Measurements from ENCODE around the gene GALNT14. TPM values are rescaled to one million over a fixed set of nuclear protein-coding genes. Genes with fewer than 3 reads are reported as not detected.

GALNT14 gene
- total and polyA plus RNA-seq, 8 donors, result 0.93 to 15.6 (median 1.4) TPM; not detected in 3

GRCh38 chr2:31108561-31109286, 29.5 kb downstream of the GALNT14 start:
- Histone ChIP-seq H3K4me3 (no peak overlapping the region), H3K27ac (no peak overlapping the region), H3K9me3 (no peaks in the 10 kb centered on the region), H3K27me3 (no peaks in the 10 kb centered on the region), H3K36me3 (no peaks in the 10 kb centered on the region), H3K4me1 (no peaks in the 10 kb centered on the region)
- WGBS, 5 donors, result 79 to 90% (median 84%) methylated on average over 3 of the region's 3 CpGs
- TF ChIP-seq CTCF (IDR thresholded peaks at IDR 0.05) (no peak), POLR2A (IDR thresholded peaks at IDR 0.05) (no peak), POLR2AphosphoS5 (IDR thresholded peaks at IDR 0.05) (no peak)
- intact Hi-C loops (cut with DNase I; ENCODE audit: low total_unique reads), result no loop called here
- no peak for DNase-seq

- 32 to 48% (median 44%) methylated on average over 5 of the region's 5 CpGs for WGBS, 5 donors
- Histone ChIP-seq H3K36me3 (no peaks in the 10 kb centered on the region), H3K27ac (no peak overlapping the region), H3K27me3 (no peaks in the 10 kb centered on the region), H3K4me1 (no peaks in the 10 kb centered on the region), H3K9me3 (no peaks in the 10 kb centered on the region), H3K4me3 (no peak overlapping the region)
- TF ChIP-seq EP300 (IDR thresholded peaks at IDR 0.05) (no peak), POLR2AphosphoS5 (IDR thresholded peaks at IDR 0.05) (no peak), POLR2A (IDR thresholded peaks at IDR 0.05) (no peak), CTCF (IDR thresholded peaks at IDR 0.05) (no peak)
- intact Hi-C loops (cut with DNase I; ENCODE audit: low total_unique reads), result no loop called here
- peak in 1 of 2 donors; percentile 35 for DNase-seq
Observed at GRCh38 chr2:31107591-31108300, 30.5 kb downstream of the GALNT14 start.

GRCh38 chr2:31101701-31102100, 36.5 kb downstream of the GALNT14 start:
- no peaks in the 10 kb centered on the region for H3K27me3 ChIP-seq
- no peak for DNase-seq
- 73 to 85% (median 81%) methylated on average over 2 of the region's 2 CpGs for WGBS, 5 donors
- H3K9me3 ChIP-seq, result no peaks in the 10 kb centered on the region
- no peak overlapping the region for H3K4me3 ChIP-seq
- no peak overlapping the region for H3K27ac ChIP-seq
- H3K36me3 ChIP-seq, result no peaks in the 10 kb centered on the region
- TF ChIP-seq POLR2AphosphoS5 (IDR thresholded peaks at IDR 0.05) (no peak), EP300 (IDR thresholded peaks at IDR 0.05) (no peak), CTCF (IDR thresholded peaks at IDR 0.05) (no peak), POLR2A (IDR thresholded peaks at IDR 0.05) (no peak)
- intact Hi-C loops (cut with DNase I; ENCODE audit: low total_unique reads), result no loop called here
- no peaks in the 10 kb centered on the region for H3K4me1 ChIP-seq

- Histone ChIP-seq H3K9me3 (no peaks in the 10 kb centered on the region), H3K4me1 (no peaks in the 10 kb centered on the region), H3K4me3 (no peak overlapping the region), H3K27me3 (no peaks in the 10 kb centered on the region), H3K36me3 (no peaks in the 10 kb centered on the region), H3K27ac (no peak overlapping the region)
- TF ChIP-seq CTCF (IDR thresholded peaks at IDR 0.05), result no peak
- TF ChIP-seq POLR2A (IDR thresholded peaks at IDR 0.05), result no peak
- TF ChIP-seq POLR2AphosphoS5 (IDR thresholded peaks at IDR 0.05), result no peak
- TF ChIP-seq EP300 (IDR thresholded peaks at IDR 0.05), result no peak
- 45 to 85% (median 60%) methylated on average over 2 of the region's 2 CpGs for WGBS, 5 donors
- intact Hi-C loops (cut with DNase I; ENCODE audit: low total_unique reads), result no loop called here
- DNase-seq, result no peak
Observed at GRCh38 chr2:31097962-31098613, 40.2 kb downstream of the GALNT14 start.
